GM12878 (cell line): ENCODE data around the gene BCOR. TPM values are rescaled to one million over a fixed set of nuclear protein-coding genes. Genes with fewer than 3 reads are reported as not detected.

Experiments
- ATAC-seq: fragments of 200-7000 bp; cut with Tn5 transposase; 3 replicates; pipeline ENCODE4 v1.9.1; 2020; ENCODE audit warnings: mild to moderate bottlenecking, moderate library complexity
- BruUV-seq: library from RNA; stranded (reverse); fragments of 400-500 nt; replicated peaks from 2 replicates; lab custom pipeline; 2021; lab: Mats Ljungman, UMichigan
- CTCF ChIA-PET: fragments of 300-600 bp; sonication (Branson Sonifier 250); formaldehyde crosslinking; extraction: SDS; loops from one replicate; lab custom pipeline; 2021; ENCODE audit warnings: inconsistent platforms; lab: Yijun Ruan, JAX
- POLR2A ChIA-PET: fragments of 350-600 bp; formaldehyde crosslinking; extraction: SDS; loops from one replicate; lab custom pipeline; 2021; ENCODE audit warnings: inconsistent platforms; lab: Charles Lee
- RAD21 ChIA-PET: fragments of 300-600 bp; sonication (Branson Sonifier 250); formaldehyde crosslinking; loops from one replicate; lab custom pipeline; 2023; ENCODE audit warnings: antibody characterized with exemption; ENCODE audit not compliant: unreplicated experiment; lab: Charles Lee
- SMC1A ChIA-PET: fragments of 300-600 bp; sonication (Branson Sonifier 250); formaldehyde crosslinking; loops from one replicate; lab custom pipeline; 2023; ENCODE audit not compliant: unreplicated experiment, uncharacterized antibody; lab: Charles Lee
- DNase-seq: peaks from one replicate; pipeline ENCODE4 v3.0.0-alpha.2; 2011; ENCODE audit warnings: low read depth, low spot score
- FAIRE-seq: peaks from 3 replicates; lab custom pipeline; 2011; peaks lifted over from hg19 to GRCh38; lab: Jason Lieb, UNC
- H2AFZ ChIP-seq: 2 replicates; pipeline ENCODE4 v1.6.0; 2011; ENCODE audit warnings: low read depth, low read length, control low read depth; ENCODE audit not compliant: control insufficient read depth
- H3K27ac ChIP-seq: 2 replicates; pipeline ENCODE4 v1.5.1; 2011; ENCODE audit warnings: control low read depth; ENCODE audit not compliant: control insufficient read depth, insufficient read depth
- H3K27me3 ChIP-seq, 2 experiments: replicated peaks in 1 of 2; 2 replicates each; pipeline versions ENCODE4 v1.6.0 to v1.6.1; 2011; ENCODE audit warnings: low read length in 1 of 2; ENCODE audit not compliant: control insufficient read depth in 2 of 2, insufficient read depth in 2 of 2
- H3K36me3 ChIP-seq, 2 experiments: 2 replicates each; pipeline ENCODE4 v1.5.1; 2011; ENCODE audit warnings: low read length in 1 of 2; ENCODE audit not compliant: control insufficient read depth in 2 of 2, insufficient read depth in 2 of 2
- H3K4me1 ChIP-seq: 2 replicates; pipeline ENCODE4 v1.6.1; 2011; ENCODE audit warnings: mild to moderate bottlenecking, low read length, moderate library complexity, mixed read lengths; ENCODE audit not compliant: control insufficient read depth, insufficient read depth
- H3K4me2 ChIP-seq: 2 replicates; pipeline ENCODE4 v1.6.0; 2011; ENCODE audit warnings: control low read depth; ENCODE audit not compliant: control insufficient read depth, insufficient read depth
- H3K4me3 ChIP-seq: fragments of 200-600 bp; sonication (generic); 2 replicates; pipeline ENCODE4 v1.5.1; 2016
- H3K79me2 ChIP-seq: 2 replicates; pipeline ENCODE4 v1.6.0; 2011; ENCODE audit warnings: low read length; ENCODE audit not compliant: control insufficient read depth, insufficient read depth
- H3K9ac ChIP-seq: 2 replicates; pipeline ENCODE4 v1.8.0; 2011; ENCODE audit warnings: low read length, control low read depth, mixed read lengths; ENCODE audit not compliant: control insufficient read depth, insufficient read depth
- H3K9me3 ChIP-seq: replicated peaks from 3 replicates; pipeline ENCODE4 v1.5.1; 2011; ENCODE audit warnings: mild to moderate bottlenecking, low read length; ENCODE audit not compliant: control insufficient read depth, insufficient read depth
- H4K20me1 ChIP-seq: 2 replicates; pipeline ENCODE4 v1.6.0; 2011; ENCODE audit not compliant: control insufficient read depth, insufficient read depth
- ATF7 ChIP-seq: fragments of 450-650 bp; IDR thresholded peaks from 2 replicates; pipeline ENCODE4 v1.6.1; 2016; ENCODE audit warnings: low read depth, mild to moderate bottlenecking
- BCL3 ChIP-seq: IDR thresholded peaks from 2 replicates; pipeline ENCODE4 v1.6.1; 2011; ENCODE audit warnings: borderline replicate concordance, low read depth, mild to moderate bottlenecking, moderate library complexity, low read length; ENCODE audit not compliant: insufficient read depth, poor library complexity, severe bottlenecking
- CBX5 ChIP-seq: sonication (generic); IDR thresholded peaks from 2 replicates; pipeline ENCODE4 v1.6.1; 2016; ENCODE audit warnings: low read depth, moderate library complexity, mild to moderate bottlenecking, inconsistent platforms
- CREB1 ChIP-seq: IDR thresholded peaks from 2 replicates; pipeline ENCODE4 v1.6.1; 2012; ENCODE audit warnings: low read depth, mild to moderate bottlenecking, inconsistent platforms
- EED ChIP-seq: sonication (generic); IDR thresholded peaks from 2 replicates; pipeline ENCODE4 v1.6.1; 2016; ENCODE audit warnings: antibody characterized with exemption, low read depth
- ETV6 ChIP-seq, 2 experiments: fragments of 450-650 bp in 1 of 2; IDR thresholded peaks in 1 of 2; conservative IDR thresholded peaks in 1 of 2; 2 replicates each; pipeline ENCODE4 v1.6.1; 2014; ENCODE audit warnings: antibody characterized with exemption in 1 of 2, borderline replicate concordance in 1 of 2, low read depth in 1 of 2, mild to moderate bottlenecking in 1 of 2, moderate library complexity in 1 of 2
- MEF2B ChIP-seq: fragments of 450-650 bp; IDR thresholded peaks from 2 replicates; pipeline ENCODE4 v1.6.1; 2018; ENCODE audit warnings: mild to moderate bottlenecking, moderate library complexity; ENCODE audit not compliant: partially characterized antibody, poor library complexity, severe bottlenecking
- SRF ChIP-seq, 2 experiments: IDR thresholded peaks; 2 replicates each; pipeline ENCODE4 v1.6.1; 2011; ENCODE audit warnings: low read depth in 2 of 2, low read length in 2 of 2, mild to moderate bottlenecking in 1 of 2, moderate library complexity in 1 of 2
- TCF12 ChIP-seq: IDR thresholded peaks from 2 replicates; pipeline ENCODE4 v1.6.1; 2011; ENCODE audit warnings: low read depth, mild to moderate bottlenecking, low read length
- WGBS: methylation state at CpG from one replicate; pipeline ENCODE4 v1.1.6; 2016; ENCODE audit warnings: low lambda C conversion rate; ENCODE audit not compliant: insufficient replicate concordance, insufficient coverage; ENCODE audit errors: missing lambda C conversion rate; 5-methylcytosine and 5-hydroxymethylcytosine counted together
- in situ Hi-C: fragments of 300-500 bp; cut with MboI; formaldehyde crosslinking; loops from 9 replicates; pipeline ENCODE4 v1.14.3; 2018; ENCODE audit warnings: mixed read lengths
- intact Hi-C: fragments of 100-400 bp; cut with micrococcal nuclease; formaldehyde crosslinking; loops from one replicate; pipeline ENCODE4 v1.14.2; 2022; ENCODE audit not compliant: unreplicated experiment
- polyA plus RNA-seq, 11 experiments: library from polyadenylated mRNA; depleted of rRNA in 4 of 11; unstranded in 6 of 11; stranded (reverse) in 5 of 11; fragments of >200 nt; fragmentation: Nextera tagmentation in 4 of 11; fragmentation: Illumina TruSeq in 1 of 11; extraction: Ambion mirVana in 4 of 11; extraction: Trizol in 1 of 11; gene quantifications; 1 replicate in 1 of 11; 2 replicates in 10 of 11; pipeline versions ENCODE4 v1.2.1 to v1.2.3, GENCODE V29; 2011 to 2016; ENCODE audit warnings: inconsistent platforms in 2 of 11, missing spikeins in 2 of 11, low read depth in 1 of 11
- total RNA-seq, 4 experiments: library from RNA; depleted of rRNA in 3 of 4; stranded (reverse); fragments of >200 nt in 3 of 4; fragmentation: Illumina TruSeq in 1 of 4; extraction: Trizol in 1 of 4; gene quantifications; 2 replicates each; pipeline versions ENCODE4 v1.2.1 to v1.2.3, GENCODE V29; 2013 to 2021

The BCOR gene
- total and polyA plus RNA-seq, 10 of the 15 experiments (the other 5 are each of a cell fraction or from before 2014, with no cell fraction given): 5.1 to 16.4 (median 10.1) TPM

GRCh38 chrX:40104630-40104984 lies 6.8 kb upstream of the BCOR start:
- Histone ChIP-seq H4K20me1 (no peaks in the 10 kb centered on the region), H3K9me3 (no peaks in the 10 kb centered on the region; the same call in 2 of the 3 replicates), H3K9ac (peak overlapping the region; percentile 51; the same call in 1 of the 2 replicates), H3K4me1 (peaks cover 15% of the 10 kb centered on the region; the same call in 1 of the 2 replicates), H3K27me3 (no peaks in the 10 kb centered on the region; a peak in 1 of 4 replicates), H3K4me3 (peak overlapping the region; percentile 37; the same call in 1 of the 2 replicates), H2AFZ (no peak overlapping the region), H3K79me2 (peaks cover 4% of the 10 kb centered on the region), H3K4me2 (peak overlapping the region; percentile 77; the same call in 1 of the 2 replicates), H3K36me3 (no peaks in the 10 kb centered on the region), H3K27ac (no peak overlapping the region)
- intact Hi-C loops: no loop called here
- ATAC-seq (peak; percentile 51), FAIRE-seq (no peak), DNase-seq (no peak)
- ChIA-PET POLR2A (no interaction called here), CTCF (no interaction called here), RAD21 (no interaction called here), SMC1A (interaction anchor here (1.3 kb wide), 1 partner anchor 11 kb away, joined by 3 read pairs; no protein-coding TSS in a partner anchor)
- in situ Hi-C loops: no loop called here
- WGBS: 34% methylated on average over 17 of the region's 39 CpGs
- BruUV-seq: no TSS peak
- TF ChIP-seq CREB1 (no peak), MEF2B (peak; percentile 75), SRF (IDR thresholded peaks at IDR 0.05; ENCODE audit: low read depth in 2 of 2, low read length in 2 of 2) (no peak), ATF7 (no peak), BCL3 (peak; percentile 32), TCF12 (0 out of 2 replicates have a peak, but pooled peaks have one; percentile 10), ETV6 (conservative IDR thresholded peaks at IDR 0.05 in 1 of 2, IDR thresholded peaks at IDR 0.05 in 1 of 2; ENCODE audit: borderline replicate concordance in 1 of 2, low read depth in 1 of 2) (no peak), CBX5 (no peak), EED (0 out of 2 replicates have a peak, but pooled peaks have one; percentile 15)
